PC-9 (cell line): ENCODE results near the gene MTMR2.
"Not testable (repeated sequence)": the region's sequence is repeated elsewhere in the genome, so short reads cannot be mapped to it uniquely, and the experiment has no call there.

ENCODE experiments used
- EZH2 ChIP-seq: fragments of 200-600 bp; sonication (generic); IDR thresholded peaks from 2 replicates; pipeline ENCODE4 v1.8.0; 2017; ENCODE audit warnings: antibody characterized with exemption, low read depth
- TF ChIP-seq, protein P1 (sequence below): fragments of 200-600 bp; sonication (generic); conservative IDR thresholded peaks from 2 replicates; pipeline ENCODE4 v1.6.1; 2017; ENCODE audit warnings: mixed run types, antibody characterized with exemption, mild to moderate bottlenecking, moderate library complexity

DNA sequence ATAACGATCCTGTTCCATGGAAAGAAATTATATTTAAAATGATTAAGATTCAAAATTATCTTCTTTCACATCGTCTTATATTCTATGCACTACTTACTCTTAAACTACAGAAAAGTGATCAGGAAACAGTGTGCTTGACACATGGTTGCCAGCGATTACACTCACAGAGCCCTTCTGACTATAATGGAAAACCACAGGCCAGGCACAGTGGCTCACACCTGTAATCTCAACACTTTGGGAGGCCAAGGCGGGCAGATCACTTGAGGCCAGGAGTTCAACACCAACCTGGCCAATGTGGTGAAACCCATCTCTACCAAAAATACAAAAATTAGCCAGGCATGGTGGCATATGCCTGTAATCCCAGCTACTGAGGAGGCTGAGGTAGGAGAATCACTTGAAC, 63.9 kb downstream of the MTMR2 start:
- TF ChIP-seq, protein P1, sequence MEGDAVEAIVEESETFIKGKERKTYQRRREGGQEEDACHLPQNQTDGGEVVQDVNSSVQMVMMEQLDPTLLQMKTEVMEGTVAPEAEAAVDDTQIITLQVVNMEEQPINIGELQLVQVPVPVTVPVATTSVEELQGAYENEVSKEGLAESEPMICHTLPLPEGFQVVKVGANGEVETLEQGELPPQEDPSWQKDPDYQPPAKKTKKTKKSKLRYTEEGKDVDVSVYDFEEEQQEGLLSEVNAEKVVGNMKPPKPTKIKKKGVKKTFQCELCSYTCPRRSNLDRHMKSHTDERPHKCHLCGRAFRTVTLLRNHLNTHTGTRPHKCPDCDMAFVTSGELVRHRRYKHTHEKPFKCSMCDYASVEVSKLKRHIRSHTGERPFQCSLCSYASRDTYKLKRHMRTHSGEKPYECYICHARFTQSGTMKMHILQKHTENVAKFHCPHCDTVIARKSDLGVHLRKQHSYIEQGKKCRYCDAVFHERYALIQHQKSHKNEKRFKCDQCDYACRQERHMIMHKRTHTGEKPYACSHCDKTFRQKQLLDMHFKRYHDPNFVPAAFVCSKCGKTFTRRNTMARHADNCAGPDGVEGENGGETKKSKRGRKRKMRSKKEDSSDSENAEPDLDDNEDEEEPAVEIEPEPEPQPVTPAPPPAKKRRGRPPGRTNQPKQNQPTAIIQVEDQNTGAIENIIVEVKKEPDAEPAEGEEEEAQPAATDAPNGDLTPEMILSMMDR = not testable (repeated sequence)
- not testable (repeated sequence) for TF ChIP-seq EZH2
